A549 (cell line): ENCODE results near the gene RPS6KA2. TPM values are rescaled to one million over a fixed set of nuclear protein-coding genes. Genes with fewer than 3 reads are reported as not detected.

Experiments
- ATAC-seq, 2 experiments: fragments of 200-7000 bp in 1 of 2; fragments of >200 bp in 1 of 2; cut with Nextera tagmentation in 1 of 2; cut with Tn5 transposase in 1 of 2; 3 replicates each; pipeline versions ENCODE4 v1.8.0 to v1.9.1; 2018 to 2020; ENCODE audit warnings: mild to moderate bottlenecking in 1 of 2, moderate library complexity in 1 of 2
- CTCF ChIA-PET: fragments of 300-600 bp; sonication (Branson Sonifier 250); formaldehyde crosslinking; extraction: SDS; loops from one replicate; lab custom pipeline; 2021; ENCODE audit warnings: antibody characterized with exemption, inconsistent platforms; lab: Yijun Ruan, JAX
- POLR2A ChIA-PET: fragments of 350-600 bp; formaldehyde crosslinking; extraction: SDS; loops from one replicate; lab custom pipeline; 2021; ENCODE audit warnings: antibody characterized with exemption, inconsistent platforms; lab: Yijun Ruan, JAX
- DNase-seq, 2 experiments: peaks; one replicate each; pipeline versions ENCODE4 v3.0.0 to v3.0.0-alpha.2; 2011 to 2016; ENCODE audit warnings: low read depth in 1 of 2, low spot score in 1 of 2
- FAIRE-seq: peaks from 2 replicates; lab custom pipeline; 2011; peaks lifted over from hg19 to GRCh38; lab: Jason Lieb, UNC
- H3K27ac ChIP-seq, 2 experiments: fragments of >200 bp; sonication (Bioruptor Twin); formaldehyde crosslinking; 3 replicates each; pipeline ENCODE4 v1.5.1; 2016 to 2017
- H3K4me1 ChIP-seq: fragments of >200 bp; sonication (Bioruptor Twin); formaldehyde crosslinking; 3 replicates; pipeline ENCODE4 v1.6.1; 2016
- H3K4me2 ChIP-seq: fragments of >200 bp; sonication (Bioruptor Twin); formaldehyde crosslinking; 3 replicates; pipeline ENCODE4 v1.6.1; 2016
- H3K4me3 ChIP-seq: fragments of >200 bp; sonication (Bioruptor Twin); formaldehyde crosslinking; 3 replicates; pipeline ENCODE4 v1.5.1; 2016
- H3K9me3 ChIP-seq: fragments of >200 bp; sonication (Bioruptor Twin); formaldehyde crosslinking; 3 replicates; pipeline ENCODE4 v1.6.1; 2016
- BHLHE40 ChIP-seq: IDR thresholded peaks from 2 replicates; pipeline ENCODE4 v1.6.1; 2012; ENCODE audit warnings: low read depth, low read length, inconsistent platforms
- CEBPB ChIP-seq, 2 experiments: fragments of >200 bp in 1 of 2; sonication (Bioruptor Twin) in 1 of 2; formaldehyde crosslinking in 1 of 2; IDR thresholded peaks; 2 replicates each; pipeline ENCODE4 v1.6.1; 2012 to 2016
- CHD2 ChIP-seq: fragments of 150-350 bp; IDR thresholded peaks from 2 replicates; pipeline ENCODE4 v1.6.1; 2014; ENCODE audit warnings: low read length; ENCODE audit not compliant: partially characterized antibody
- FOSL2 ChIP-seq, 2 experiments: fragments of 450-650 bp in 1 of 2; fragments of >200 bp in 1 of 2; sonication (Bioruptor Twin) in 1 of 2; formaldehyde crosslinking; IDR thresholded peaks; 2 replicates each; pipeline versions ENCODE4 v1.5.0 to v1.6.1; 2016 to 2020; ENCODE audit warnings: mild to moderate bottlenecking in 1 of 2, moderate library complexity in 1 of 2
- HEYL ChIP-seq: fragments of 250-450 bp; sonication (Bioruptor Pico); IDR thresholded peaks from 2 replicates; pipeline ENCODE4 v1.8.0; 2021; ENCODE audit warnings: mild to moderate bottlenecking, moderate library complexity
- HOXA7 ChIP-seq: fragments of 250-450 bp; sonication (Bioruptor Pico); IDR thresholded peaks from 2 replicates; pipeline ENCODE4 v1.5.0; 2020; ENCODE audit warnings: mild to moderate bottlenecking, moderate library complexity
- HOXB13 ChIP-seq: fragments of 250-450 bp; sonication (Bioruptor Pico); IDR thresholded peaks from 2 replicates; pipeline ENCODE4 v1.5.0; 2020; ENCODE audit warnings: low read depth, mild to moderate bottlenecking, moderate library complexity
- JUN ChIP-seq, 2 experiments: fragments of >200 bp; sonication (Bioruptor Twin); formaldehyde crosslinking; IDR thresholded peaks; 2 replicates in 1 of 2; 3 replicates in 1 of 2; pipeline ENCODE4 v1.6.1; 2016 to 2017
- MAZ ChIP-seq: fragments of 150-350 bp; IDR thresholded peaks from 2 replicates; pipeline ENCODE4 v1.6.1; 2014; ENCODE audit warnings: antibody characterized with exemption, low read depth, low read length, borderline replicate concordance
- NPAS2 ChIP-seq: fragments of 250-450 bp; sonication (Bioruptor Pico); IDR thresholded peaks from 2 replicates; pipeline ENCODE4 v1.8.0; 2022; ENCODE audit warnings: mild to moderate bottlenecking, moderate library complexity, borderline replicate concordance
- PHF8 ChIP-seq: fragments of 200-600 bp; sonication (generic); IDR thresholded peaks from 2 replicates; pipeline ENCODE4 v1.6.1; 2016; ENCODE audit warnings: low read depth, mild to moderate bottlenecking, antibody characterized with exemption, moderate library complexity, borderline replicate concordance
- POLR2A ChIP-seq: IDR thresholded peaks from 2 replicates; pipeline ENCODE4 v1.6.1; 2012; ENCODE audit warnings: mild to moderate bottlenecking, low read length
- RAD21 ChIP-seq, 2 experiments: fragments of >200 bp in 1 of 2; sonication (Bioruptor Twin) in 1 of 2; formaldehyde crosslinking in 1 of 2; IDR thresholded peaks in 1 of 2; conservative IDR thresholded peaks in 1 of 2; 2 replicates in 1 of 2; 3 replicates in 1 of 2; pipeline ENCODE4 v1.6.1; 2012 to 2018; ENCODE audit warnings: inconsistent platforms in 1 of 2
- RCOR1 ChIP-seq: fragments of 150-350 bp; IDR thresholded peaks from 2 replicates; pipeline ENCODE4 v1.6.1; 2014; ENCODE audit warnings: antibody characterized with exemption, low read length, low read depth
- RFX5 ChIP-seq: fragments of 450-650 bp; IDR thresholded peaks from 2 replicates; pipeline ENCODE4 v1.7.1; 2014; ENCODE audit warnings: antibody characterized with exemption, mild to moderate bottlenecking, moderate library complexity
- SMC3 ChIP-seq: fragments of >200 bp; sonication (Bioruptor Twin); formaldehyde crosslinking; IDR thresholded peaks from 3 replicates; pipeline ENCODE4 v1.6.1; 2018; ENCODE audit warnings: inconsistent platforms
- SREBF2 ChIP-seq: fragments of 450-650 bp; IDR thresholded peaks from 2 replicates; pipeline ENCODE4 v1.6.1; 2014; ENCODE audit warnings: mild to moderate bottlenecking, moderate library complexity
- TP53 ChIP-seq: fragments of 250-450 bp; sonication (Bioruptor Pico); IDR thresholded peaks from 2 replicates; pipeline ENCODE4 v1.5.0; 2021; ENCODE audit warnings: mild to moderate bottlenecking, moderate library complexity
- ZNF302 ChIP-seq: fragments of 250-450 bp; sonication (Bioruptor Pico); IDR thresholded peaks from 2 replicates; pipeline ENCODE4 v1.9.0; 2021; ENCODE audit warnings: inconsistent platforms, mild to moderate bottlenecking, moderate library complexity
- ZSCAN20 ChIP-seq: fragments of 250-450 bp; sonication (Bioruptor Pico); IDR thresholded peaks from 2 replicates; pipeline ENCODE4 v1.8.0; 2022; ENCODE audit warnings: mild to moderate bottlenecking, moderate library complexity
- whole genome bisulfite sequencing: methylation state at CpG from one replicate; pipeline ENCODE4 v1.1.6; 2017; ENCODE audit errors: missing lambda C conversion rate; 5-methylcytosine and 5-hydroxymethylcytosine counted together
- polyA plus RNA-seq, 4 experiments: library from polyadenylated mRNA; depleted of rRNA in 3 of 4; stranded (reverse); fragments of >200 nt; fragmentation: RNase III in 1 of 4; extraction: RNeasy Plus Mini Kit Qiagen cat#74134 plus additional on column Dnase treatment in 1 of 4; gene quantifications; 2 replicates in 3 of 4; 3 replicates in 1 of 4; pipeline ENCODE4 v1.2.3, GENCODE V29; 2011 to 2017
- TF ChIP-seq, protein P1 (sequence below): fragments of 150-350 bp; IDR thresholded peaks from 2 replicates; pipeline ENCODE4 v1.6.1; 2014; ENCODE audit warnings: low read depth, mild to moderate bottlenecking, low read length
- TF ChIP-seq, protein P2 (sequence below): fragments of >200 bp; sonication (Bioruptor Twin); formaldehyde crosslinking; IDR thresholded peaks from 3 replicates; pipeline ENCODE4 v1.5.1; 2016
- TF ChIP-seq, protein P3 (sequence below): IDR thresholded peaks from 2 replicates; pipeline ENCODE4 v1.6.1; 2012
- TF ChIP-seq, protein P4 (sequence below): fragments of 200-600 bp; sonication (generic); IDR thresholded peaks from 2 replicates; pipeline ENCODE4 v1.6.1; 2016; ENCODE audit warnings: antibody characterized with exemption, mild to moderate bottlenecking, moderate library complexity

Gene RPS6KA2
- polyA plus RNA-seq, 2 of the 4 experiments (the other 2 are of a cell fraction) = 0.19 TPM; not detected in 1

DNA sequence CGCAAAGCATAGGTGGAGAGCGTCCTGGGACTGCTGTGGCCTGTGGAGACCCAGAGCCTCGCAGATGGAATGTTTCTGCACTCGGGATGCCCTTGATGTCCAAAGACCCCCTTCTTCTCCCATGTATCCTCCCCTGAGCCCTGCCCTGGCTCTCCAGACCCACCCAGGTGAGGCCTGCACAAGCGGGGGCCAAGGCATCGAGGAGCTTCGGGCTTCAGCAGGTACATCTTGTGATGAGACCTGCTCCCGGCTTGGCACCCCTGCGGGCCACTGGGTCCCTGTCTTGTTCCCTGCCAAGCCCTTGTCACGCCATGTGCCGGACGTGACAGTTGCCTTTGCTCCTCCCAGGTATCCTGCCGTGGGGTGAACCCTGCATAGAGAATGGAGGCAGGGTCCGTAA lies 125.8 kb downstream of the RPS6KA2 start:
- no peak overlapping the region for H3K4me3 ChIP-seq
- TF ChIP-seq ZNF302 (CRISPR knock-in tag) = no peak
- TF ChIP-seq HOXA7 = no peak
- TF ChIP-seq ZSCAN20 = no peak
- TF ChIP-seq, protein P1, sequence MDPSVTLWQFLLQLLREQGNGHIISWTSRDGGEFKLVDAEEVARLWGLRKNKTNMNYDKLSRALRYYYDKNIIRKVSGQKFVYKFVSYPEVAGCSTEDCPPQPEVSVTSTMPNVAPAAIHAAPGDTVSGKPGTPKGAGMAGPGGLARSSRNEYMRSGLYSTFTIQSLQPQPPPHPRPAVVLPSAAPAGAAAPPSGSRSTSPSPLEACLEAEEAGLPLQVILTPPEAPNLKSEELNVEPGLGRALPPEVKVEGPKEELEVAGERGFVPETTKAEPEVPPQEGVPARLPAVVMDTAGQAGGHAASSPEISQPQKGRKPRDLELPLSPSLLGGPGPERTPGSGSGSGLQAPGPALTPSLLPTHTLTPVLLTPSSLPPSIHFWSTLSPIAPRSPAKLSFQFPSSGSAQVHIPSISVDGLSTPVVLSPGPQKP = no peak
- TF ChIP-seq CEBPB (IDR thresholded peaks at IDR 0.05) = no peak
- TF ChIP-seq CHD2 = no peak
- no peak for TF ChIP-seq RCOR1
- TF ChIP-seq, protein P2, sequence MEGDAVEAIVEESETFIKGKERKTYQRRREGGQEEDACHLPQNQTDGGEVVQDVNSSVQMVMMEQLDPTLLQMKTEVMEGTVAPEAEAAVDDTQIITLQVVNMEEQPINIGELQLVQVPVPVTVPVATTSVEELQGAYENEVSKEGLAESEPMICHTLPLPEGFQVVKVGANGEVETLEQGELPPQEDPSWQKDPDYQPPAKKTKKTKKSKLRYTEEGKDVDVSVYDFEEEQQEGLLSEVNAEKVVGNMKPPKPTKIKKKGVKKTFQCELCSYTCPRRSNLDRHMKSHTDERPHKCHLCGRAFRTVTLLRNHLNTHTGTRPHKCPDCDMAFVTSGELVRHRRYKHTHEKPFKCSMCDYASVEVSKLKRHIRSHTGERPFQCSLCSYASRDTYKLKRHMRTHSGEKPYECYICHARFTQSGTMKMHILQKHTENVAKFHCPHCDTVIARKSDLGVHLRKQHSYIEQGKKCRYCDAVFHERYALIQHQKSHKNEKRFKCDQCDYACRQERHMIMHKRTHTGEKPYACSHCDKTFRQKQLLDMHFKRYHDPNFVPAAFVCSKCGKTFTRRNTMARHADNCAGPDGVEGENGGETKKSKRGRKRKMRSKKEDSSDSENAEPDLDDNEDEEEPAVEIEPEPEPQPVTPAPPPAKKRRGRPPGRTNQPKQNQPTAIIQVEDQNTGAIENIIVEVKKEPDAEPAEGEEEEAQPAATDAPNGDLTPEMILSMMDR = no peak
- no peak for TF ChIP-seq RFX5
- TF ChIP-seq, protein P3, sequence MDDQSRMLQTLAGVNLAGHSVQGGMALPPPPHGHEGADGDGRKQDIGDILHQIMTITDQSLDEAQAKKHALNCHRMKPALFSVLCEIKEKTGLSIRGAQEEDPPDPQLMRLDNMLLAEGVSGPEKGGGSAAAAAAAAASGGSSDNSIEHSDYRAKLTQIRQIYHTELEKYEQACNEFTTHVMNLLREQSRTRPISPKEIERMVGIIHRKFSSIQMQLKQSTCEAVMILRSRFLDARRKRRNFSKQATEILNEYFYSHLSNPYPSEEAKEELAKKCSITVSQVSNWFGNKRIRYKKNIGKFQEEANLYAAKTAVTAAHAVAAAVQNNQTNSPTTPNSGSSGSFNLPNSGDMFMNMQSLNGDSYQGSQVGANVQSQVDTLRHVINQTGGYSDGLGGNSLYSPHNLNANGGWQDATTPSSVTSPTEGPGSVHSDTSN = no peak
- no peak for TF ChIP-seq NPAS2 (CRISPR knock-in tag)
- TF ChIP-seq TP53 (CRISPR knock-in tag) = no peak
- TF ChIP-seq POLR2A = no peak
- TF ChIP-seq, protein P4, sequence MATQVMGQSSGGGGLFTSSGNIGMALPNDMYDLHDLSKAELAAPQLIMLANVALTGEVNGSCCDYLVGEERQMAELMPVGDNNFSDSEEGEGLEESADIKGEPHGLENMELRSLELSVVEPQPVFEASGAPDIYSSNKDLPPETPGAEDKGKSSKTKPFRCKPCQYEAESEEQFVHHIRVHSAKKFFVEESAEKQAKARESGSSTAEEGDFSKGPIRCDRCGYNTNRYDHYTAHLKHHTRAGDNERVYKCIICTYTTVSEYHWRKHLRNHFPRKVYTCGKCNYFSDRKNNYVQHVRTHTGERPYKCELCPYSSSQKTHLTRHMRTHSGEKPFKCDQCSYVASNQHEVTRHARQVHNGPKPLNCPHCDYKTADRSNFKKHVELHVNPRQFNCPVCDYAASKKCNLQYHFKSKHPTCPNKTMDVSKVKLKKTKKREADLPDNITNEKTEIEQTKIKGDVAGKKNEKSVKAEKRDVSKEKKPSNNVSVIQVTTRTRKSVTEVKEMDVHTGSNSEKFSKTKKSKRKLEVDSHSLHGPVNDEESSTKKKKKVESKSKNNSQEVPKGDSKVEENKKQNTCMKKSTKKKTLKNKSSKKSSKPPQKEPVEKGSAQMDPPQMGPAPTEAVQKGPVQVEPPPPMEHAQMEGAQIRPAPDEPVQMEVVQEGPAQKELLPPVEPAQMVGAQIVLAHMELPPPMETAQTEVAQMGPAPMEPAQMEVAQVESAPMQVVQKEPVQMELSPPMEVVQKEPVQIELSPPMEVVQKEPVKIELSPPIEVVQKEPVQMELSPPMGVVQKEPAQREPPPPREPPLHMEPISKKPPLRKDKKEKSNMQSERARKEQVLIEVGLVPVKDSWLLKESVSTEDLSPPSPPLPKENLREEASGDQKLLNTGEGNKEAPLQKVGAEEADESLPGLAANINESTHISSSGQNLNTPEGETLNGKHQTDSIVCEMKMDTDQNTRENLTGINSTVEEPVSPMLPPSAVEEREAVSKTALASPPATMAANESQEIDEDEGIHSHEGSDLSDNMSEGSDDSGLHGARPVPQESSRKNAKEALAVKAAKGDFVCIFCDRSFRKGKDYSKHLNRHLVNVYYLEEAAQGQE = no peak
- no peak for TF ChIP-seq FOSL2 (IDR thresholded peaks at IDR 0.05)
- no peak for TF ChIP-seq FOSL2 (CRISPR knock-in tag; IDR thresholded peaks at IDR 0.05)
- TF ChIP-seq BHLHE40 = no peak
- TF ChIP-seq, all 56 proteins: peak for 0
- ChIA-PET CTCF (interaction anchor here (0.9 kb wide), 1 partner anchor 9 kb away, joined by 3 read pairs; no protein-coding TSS in a partner anchor), POLR2A (no interaction called here)
- DNase-seq (no peak), FAIRE-seq (no peak), ATAC-seq (no peak)
- H3K27ac ChIP-seq = no peak overlapping the region
- H3K9me3 ChIP-seq = no peaks in the 10 kb centered on the region
- no peak overlapping the region for H3K4me2 ChIP-seq
- H3K4me1 ChIP-seq = no peaks in the 10 kb centered on the region
- WGBS = 58% methylated on average over 8 of the region's 14 CpGs

DNA sequence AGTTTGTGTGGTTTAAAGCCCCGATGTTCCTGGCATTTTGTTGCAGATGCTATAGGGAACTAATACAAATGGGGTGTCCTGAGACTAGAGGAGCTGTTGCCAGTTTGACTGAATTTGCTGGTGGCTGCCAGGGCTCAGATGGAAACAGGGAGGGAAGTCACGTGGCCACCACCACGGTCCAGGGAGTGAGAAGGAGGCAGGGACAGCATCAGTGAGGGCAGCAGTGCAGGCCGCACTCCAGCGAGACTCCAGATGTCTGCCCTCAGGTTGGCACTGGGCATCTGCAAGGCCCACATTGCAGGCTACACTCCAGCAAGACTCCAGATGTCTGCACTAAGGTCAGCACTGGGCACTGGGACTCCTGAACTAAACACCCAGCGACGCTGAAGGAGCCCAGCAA lies 126.8 kb downstream of the RPS6KA2 start:
- CTCF ChIA-PET = interaction anchor here (0.9 kb wide), 1 partner anchor 10 kb away, joined by 3 read pairs; no protein-coding TSS in a partner anchor
- no peaks in the 10 kb centered on the region for H3K9me3 ChIP-seq
- no peak overlapping the region for H3K4me2 ChIP-seq
- POLR2A ChIA-PET = no interaction called here
- no peak for DNase-seq
- 41% methylated on average over 6 of the region's 7 CpGs for WGBS
- no peak for ATAC-seq
- H3K27ac ChIP-seq = no peak overlapping the region
- no peaks in the 10 kb centered on the region for H3K4me1 ChIP-seq
- FAIRE-seq = no peak
- TF ChIP-seq RAD21 (conservative IDR thresholded peaks at IDR 0.05 in 1 of 2, IDR thresholded peaks at IDR 0.05 in 1 of 2) (no peak), SMC3 (no peak), PHF8 (no peak), HEYL (CRISPR knock-in tag) (no peak), HOXB13 (CRISPR knock-in tag) (no peak), NPAS2 (CRISPR knock-in tag) (no peak), SREBF2 (no peak), MAZ (no peak), BHLHE40 (no peak), CEBPB (IDR thresholded peaks at IDR 0.05) (no peak), JUN (IDR thresholded peaks at IDR 0.05) (no peak)
- TF ChIP-seq, protein P1 = no peak
- TF ChIP-seq, protein P2 = no peak
- H3K4me3 ChIP-seq = no peak overlapping the region
